Stimulated activated CD4-positive, alpha-beta T cell treated with anti-CD3 and anti-CD28 coated beads, Interleukin-2, amount 100 ng/mL, for 24 hours (primary cell): ENCODE measurements around the gene CKLF.
"Not testable (repeated sequence)": the region's sequence is repeated elsewhere in the genome, so short reads cannot be mapped to it uniquely, and the experiment has no call there.

Experiments
- DNase-seq, 2 donors: peaks; one replicate each; pipeline ENCODE4 v3.0.0-alpha.2; 2020

CKLF gene

GRCh38 chr16:66543541-66543940 is 8.8 kb upstream of the CKLF start:
- no peak for DNase-seq

GRCh38 chr16:66544016-66544757 is 8.2 kb upstream of the CKLF start:
- no peak for DNase-seq

- DNase-seq: no peak
Observed at GRCh38 chr16:66547101-66547989, 5.0 kb upstream of the CKLF start.

GRCh38 chr16:66548068-66548467 is 4.3 kb upstream of the CKLF start:
- DNase-seq: no peak

- no peak for DNase-seq
Observed at GRCh38 chr16:66548868-66549267, 3.5 kb upstream of the CKLF start.

- peak; percentile 73 to 80 for DNase-seq
Observed at GRCh38 chr16:66549284-66550131, 2.9 kb upstream of the CKLF start, which contains the start of gene TK2. Gene TK2 (minus strand): TSS chr16:66550122. CDS start chr16:66550061, 61 bp downstream.

- peak; percentile 61 to 62 for DNase-seq
Observed at GRCh38 chr16:66551348-66551759, 1.0 kb upstream of the CKLF start.

GRCh38 chr16:66551788-66552285 is 539 bp upstream of the CKLF start:
- DNase-seq: no peak

GRCh38 chr16:66553223-66553622 is 847 bp downstream of the CKLF start:
- no peak for DNase-seq

GRCh38 chr16:66554021-66554420 is 1.6 kb downstream of the CKLF start:
- no peak for DNase-seq

- no peak for DNase-seq
Observed at GRCh38 chr16:66554495-66554894, 2.1 kb downstream of the CKLF start.

- no peak for DNase-seq
Observed at GRCh38 chr16:66560107-66560506, 7.7 kb downstream of the CKLF start.

- DNase-seq: no peak
Observed at GRCh38 chr16:66561381-66562080, 9.2 kb downstream of the CKLF start.

GRCh38 chr16:66562409-66562808 is 10.0 kb downstream of the CKLF start:
- no peak for DNase-seq

- no peak for DNase-seq
Observed at GRCh38 chr16:66562986-66563385, 10.6 kb downstream of the CKLF start.

GRCh38 chr16:66563574-66564334 is 11.4 kb downstream of the CKLF start:
- no peak for DNase-seq

GRCh38 chr16:66566051-66566901 is 13.9 kb downstream of the CKLF start, which contains the start of gene CMTM1:
Gene CMTM1 (plus strand): TSS chr16:66566439. CDS start chr16:66566514, 75 bp downstream.
- no peak for DNase-seq

GRCh38 chr16:66567270-66567669 is 14.9 kb downstream of the CKLF start:
- not testable (repeated sequence) for DNase-seq

GRCh38 chr16:66568355-66568754 is 16.0 kb downstream of the CKLF start:
- DNase-seq: no peak

GRCh38 chr16:66569131-66569530 is 16.8 kb downstream of the CKLF start:
- no peak for DNase-seq
